DND-41 (cell line): ENCODE results near the gene TBX2.

Experiments
- ATAC-seq: fragments of 200-7000 bp; cut with Tn5 transposase; 3 replicates; pipeline ENCODE4 v1.9.1; 2021; ENCODE audit warnings: low read depth; ENCODE audit not compliant: insufficient read depth
- DNase-seq: peaks from one replicate; pipeline ENCODE4 v3.0.0-alpha.2; 2020
- H2AFZ ChIP-seq: 2 replicates; pipeline ENCODE4 v1.6.0; 2012; ENCODE audit warnings: low read depth, low read length
- H3K27ac ChIP-seq: 2 replicates; pipeline ENCODE4 v1.5.1; 2012; ENCODE audit warnings: low read length, inconsistent platforms
- H3K27me3 ChIP-seq: fragments of 200-600 bp; sonication (generic); 2 replicates; pipeline ENCODE4 v1.6.0; 2012; ENCODE audit warnings: low read length, mild to moderate bottlenecking, inconsistent platforms; ENCODE audit not compliant: insufficient read depth, poor library complexity
- H3K36me3 ChIP-seq: 2 replicates; pipeline ENCODE4 v1.5.1; 2012; ENCODE audit warnings: low read length, inconsistent platforms; ENCODE audit not compliant: insufficient read depth
- H3K4me1 ChIP-seq: 2 replicates; pipeline ENCODE4 v1.5.1; 2012; ENCODE audit warnings: mild to moderate bottlenecking, low read length; ENCODE audit not compliant: insufficient read depth
- H3K4me2 ChIP-seq: 2 replicates; pipeline ENCODE4 v1.6.0; 2012; ENCODE audit warnings: mild to moderate bottlenecking, moderate library complexity, low read length, inconsistent platforms; ENCODE audit not compliant: insufficient read depth
- H3K4me3 ChIP-seq, 2 experiments: fragments of 200-600 bp in 1 of 2; shearing (Covaris generic) in 1 of 2; 2 replicates each; pipeline ENCODE4 v1.5.1; 2012 to 2016; ENCODE audit warnings: inconsistent platforms in 2 of 2, low read length in 2 of 2, mild to moderate bottlenecking in 2 of 2, low read depth in 1 of 2, moderate library complexity in 1 of 2
- H3K79me2 ChIP-seq: 2 replicates; pipeline ENCODE4 v1.6.0; 2012; ENCODE audit warnings: low read length, inconsistent platforms; ENCODE audit not compliant: insufficient read depth
- H3K9ac ChIP-seq: 2 replicates; pipeline ENCODE4 v1.6.0; 2012; ENCODE audit warnings: low read depth, mild to moderate bottlenecking, inconsistent platforms, low read length, moderate library complexity
- H3K9me3 ChIP-seq: 2 replicates; pipeline ENCODE4 v1.5.1; 2012; ENCODE audit warnings: low read length, moderate library complexity, mild to moderate bottlenecking, inconsistent platforms; ENCODE audit not compliant: insufficient read depth, severe bottlenecking
- H4K20me1 ChIP-seq: 2 replicates; pipeline ENCODE4 v1.6.0; 2012; ENCODE audit warnings: low read length; ENCODE audit not compliant: insufficient read depth
- EZH2 ChIP-seq: IDR thresholded peaks from 3 replicates; pipeline ENCODE4 v1.6.1; 2012; ENCODE audit warnings: borderline replicate concordance, low read depth, mild to moderate bottlenecking, moderate library complexity, low read length, inconsistent platforms; ENCODE audit not compliant: severe bottlenecking
- TF ChIP-seq, protein P1 (sequence below): IDR thresholded peaks from 2 replicates; pipeline ENCODE4 v1.5.1; 2012; ENCODE audit warnings: borderline replicate concordance, low read length, moderate library complexity, mild to moderate bottlenecking; ENCODE audit not compliant: poor library complexity, severe bottlenecking; ENCODE audit errors: extremely low read depth

TBX2 gene

DNA sequence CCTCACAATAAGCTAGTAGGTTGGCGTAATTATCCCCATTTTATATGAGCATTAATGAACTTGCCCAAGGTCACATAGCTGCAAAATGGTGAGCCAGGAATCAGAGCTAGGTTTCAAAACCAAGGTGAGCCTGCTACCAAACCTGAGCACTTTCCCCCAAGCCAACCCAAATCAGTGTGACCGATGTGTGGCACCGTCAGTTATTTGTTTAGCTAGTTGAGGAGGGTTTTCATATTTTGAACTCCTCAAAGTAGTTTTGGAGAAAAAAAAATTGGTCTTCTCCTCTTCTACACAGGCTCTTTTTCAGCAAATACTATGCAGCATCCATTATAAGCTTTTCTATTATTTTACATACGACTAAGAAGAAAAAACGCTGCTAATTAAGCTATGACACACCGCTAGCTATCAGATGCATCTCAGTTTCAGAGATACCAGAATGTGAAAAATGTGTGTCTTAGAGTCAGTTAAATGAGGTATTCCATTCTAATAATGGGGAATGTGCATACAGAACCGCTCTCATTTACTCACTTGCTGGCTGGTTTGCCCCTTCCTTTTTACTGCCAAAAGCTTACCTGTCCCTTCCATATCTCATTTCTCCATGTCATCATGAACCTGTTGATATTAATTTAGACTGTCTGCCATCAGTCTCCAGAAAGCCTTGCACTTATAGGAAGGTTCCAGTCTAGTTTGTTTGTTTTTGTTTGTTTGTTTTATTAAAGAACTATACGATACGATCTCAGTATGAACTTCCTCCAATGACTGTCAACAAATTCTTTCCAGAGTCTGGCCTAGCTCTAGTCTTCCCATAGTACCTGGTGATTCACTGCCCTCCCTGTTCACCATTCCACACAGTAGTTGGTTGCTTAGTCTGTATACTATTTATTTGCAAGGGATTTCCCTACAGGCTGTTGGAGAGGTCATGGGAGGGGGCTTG is 50.3 kb downstream of the TBX2 start:
- no peaks in the 10 kb centered on the region; the same call in 1 of the 2 replicates for H4K20me1 ChIP-seq
- H3K9ac ChIP-seq: no peak overlapping the region
- H3K27ac ChIP-seq: no peak overlapping the region
- H3K27me3 ChIP-seq: peaks cover 4% of the 10 kb centered on the region
- H3K36me3 ChIP-seq: no peaks in the 10 kb centered on the region
- no peak overlapping the region for H3K4me2 ChIP-seq
- no peaks in the 10 kb centered on the region for H3K4me1 ChIP-seq
- no peak overlapping the region for H2AFZ ChIP-seq
- DNase-seq (no peak), ATAC-seq (no peak)
- no peak for TF ChIP-seq EZH2
- TF ChIP-seq, protein P1, sequence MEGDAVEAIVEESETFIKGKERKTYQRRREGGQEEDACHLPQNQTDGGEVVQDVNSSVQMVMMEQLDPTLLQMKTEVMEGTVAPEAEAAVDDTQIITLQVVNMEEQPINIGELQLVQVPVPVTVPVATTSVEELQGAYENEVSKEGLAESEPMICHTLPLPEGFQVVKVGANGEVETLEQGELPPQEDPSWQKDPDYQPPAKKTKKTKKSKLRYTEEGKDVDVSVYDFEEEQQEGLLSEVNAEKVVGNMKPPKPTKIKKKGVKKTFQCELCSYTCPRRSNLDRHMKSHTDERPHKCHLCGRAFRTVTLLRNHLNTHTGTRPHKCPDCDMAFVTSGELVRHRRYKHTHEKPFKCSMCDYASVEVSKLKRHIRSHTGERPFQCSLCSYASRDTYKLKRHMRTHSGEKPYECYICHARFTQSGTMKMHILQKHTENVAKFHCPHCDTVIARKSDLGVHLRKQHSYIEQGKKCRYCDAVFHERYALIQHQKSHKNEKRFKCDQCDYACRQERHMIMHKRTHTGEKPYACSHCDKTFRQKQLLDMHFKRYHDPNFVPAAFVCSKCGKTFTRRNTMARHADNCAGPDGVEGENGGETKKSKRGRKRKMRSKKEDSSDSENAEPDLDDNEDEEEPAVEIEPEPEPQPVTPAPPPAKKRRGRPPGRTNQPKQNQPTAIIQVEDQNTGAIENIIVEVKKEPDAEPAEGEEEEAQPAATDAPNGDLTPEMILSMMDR: no peak
- no peak overlapping the region for H3K4me3 ChIP-seq
- H3K79me2 ChIP-seq: no peaks in the 10 kb centered on the region
- H3K9me3 ChIP-seq: no peaks in the 10 kb centered on the region

DNA sequence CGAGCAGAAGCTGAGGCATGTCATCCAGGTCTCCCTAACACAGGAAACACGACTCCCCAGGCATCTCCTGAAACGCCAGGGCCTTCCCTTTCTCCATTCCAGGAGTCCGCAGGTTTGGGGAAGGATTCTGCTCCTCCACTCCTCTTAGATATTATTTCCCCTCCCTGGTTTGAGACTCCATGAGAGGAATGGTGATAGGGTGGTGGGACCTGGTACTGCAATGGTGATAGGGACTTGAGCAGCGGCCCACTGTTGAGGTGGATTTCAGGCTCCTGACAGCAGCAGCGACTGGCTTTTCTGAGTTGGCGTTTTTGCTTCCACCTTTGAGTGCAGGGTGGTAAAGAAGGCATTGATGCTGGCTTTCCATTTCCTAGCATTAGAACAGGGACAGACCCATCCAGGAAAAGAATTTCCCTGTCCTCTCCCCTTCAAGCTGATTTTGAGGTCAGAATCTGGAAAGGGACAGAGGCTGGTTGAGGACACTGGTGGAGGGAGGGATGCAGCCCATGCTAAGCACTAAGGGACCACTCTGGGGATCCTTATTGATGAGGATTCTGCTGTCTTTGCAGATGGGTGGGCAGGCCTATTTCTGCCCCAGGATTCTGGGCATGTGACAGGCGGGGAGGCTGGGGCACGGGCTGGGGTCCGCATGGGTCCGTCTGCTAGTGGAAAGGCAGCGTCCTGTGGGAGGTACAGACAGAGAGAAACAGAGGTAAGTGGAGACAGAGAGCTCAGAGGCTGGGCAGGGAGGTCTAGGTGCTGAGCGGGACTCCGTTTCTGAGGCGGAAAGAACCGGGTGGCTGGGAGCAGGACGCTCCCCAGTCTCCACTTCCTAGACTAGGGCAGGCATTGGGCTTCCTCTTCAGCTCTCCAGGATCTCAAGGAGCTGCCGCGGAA is 51.2 kb downstream of the TBX2 start:
- no peak overlapping the region for H3K4me3 ChIP-seq

DNA sequence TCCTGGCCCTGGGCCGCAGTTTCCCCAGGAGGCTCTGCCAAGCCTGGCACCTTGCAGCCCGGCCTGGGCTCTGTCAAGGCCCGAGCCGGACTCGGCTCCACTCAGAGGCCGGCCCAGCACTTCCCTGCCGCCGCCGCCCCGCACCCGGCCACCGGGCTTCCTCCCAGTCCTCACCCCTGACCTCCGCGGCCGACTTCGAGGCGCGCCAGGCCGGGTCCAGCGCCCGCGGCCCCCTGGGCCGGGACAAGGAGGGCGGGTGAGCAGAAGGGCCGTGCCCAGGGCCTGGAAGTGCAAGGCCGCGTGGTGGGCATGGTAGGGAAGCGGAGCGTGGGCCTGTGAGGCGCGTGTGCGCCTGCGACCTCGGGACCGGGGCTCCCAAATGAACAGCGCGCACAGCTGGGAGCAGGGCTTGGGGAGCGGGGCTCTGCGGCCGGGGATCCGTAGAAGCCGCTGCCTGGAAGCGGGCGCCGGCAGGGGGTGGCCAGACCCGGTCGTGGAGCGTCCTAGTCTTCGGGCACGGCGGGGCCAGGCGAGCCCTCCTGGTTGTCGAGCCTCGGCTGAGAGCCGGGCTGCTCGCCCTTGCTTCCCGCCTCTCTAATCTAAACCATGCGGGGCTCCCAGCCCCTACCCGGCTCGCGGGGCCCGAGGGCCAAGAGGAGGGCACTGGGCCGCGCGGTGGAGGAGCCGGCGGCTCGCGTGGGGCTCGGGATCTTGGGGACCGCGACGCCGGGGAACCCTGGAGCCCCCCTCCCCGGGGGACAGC is 52.1 kb downstream of the TBX2 start:
- Histone ChIP-seq H3K9ac (no peak overlapping the region), H4K20me1 (no peaks in the 10 kb centered on the region; the same call in 1 of the 2 replicates), H3K27me3 (peaks cover 4% of the 10 kb centered on the region), H3K9me3 (no peaks in the 10 kb centered on the region), H3K4me3 (no peak overlapping the region), H3K4me1 (no peaks in the 10 kb centered on the region), H3K36me3 (no peaks in the 10 kb centered on the region), H3K27ac (no peak overlapping the region), H2AFZ (no peak overlapping the region), H3K79me2 (no peaks in the 10 kb centered on the region), H3K4me2 (no peak overlapping the region)
- no peak for ATAC-seq
- no peak for TF ChIP-seq EZH2
- TF ChIP-seq, protein P1: no peak
- no peak for DNase-seq

More for the DNA sequence above, 51.2 kb downstream of the TBX2 start:
- no peaks in the 10 kb centered on the region for H3K79me2 ChIP-seq
- DNase-seq (no peak), ATAC-seq (no peak)
- H3K9ac ChIP-seq: no peak overlapping the region
- no peaks in the 10 kb centered on the region for H3K36me3 ChIP-seq
- H3K27me3 ChIP-seq: peaks cover 4% of the 10 kb centered on the region
- no peaks in the 10 kb centered on the region; the same call in 1 of the 2 replicates for H4K20me1 ChIP-seq
- H3K4me1 ChIP-seq: no peaks in the 10 kb centered on the region
- no peak overlapping the region for H2AFZ ChIP-seq
- H3K27ac ChIP-seq: no peak overlapping the region
- H3K9me3 ChIP-seq: no peaks in the 10 kb centered on the region
- TF ChIP-seq, protein P1: no peak
- TF ChIP-seq EZH2: no peak
- no peak overlapping the region for H3K4me2 ChIP-seq
